Fibroblast of peridontal ligament (primary cell): ENCODE data around the gene MRFAP1L1.
"Not testable (repeated sequence)": the region's sequence is repeated elsewhere in the genome, so short reads cannot be mapped to it uniquely, and the experiment has no call there.

Experiments used
- DNase-seq: peaks from one replicate; pipeline ENCODE4 v3.0.0-alpha.2; 2010; ENCODE audit errors: extremely low read depth

The MRFAP1L1 gene

DNA sequence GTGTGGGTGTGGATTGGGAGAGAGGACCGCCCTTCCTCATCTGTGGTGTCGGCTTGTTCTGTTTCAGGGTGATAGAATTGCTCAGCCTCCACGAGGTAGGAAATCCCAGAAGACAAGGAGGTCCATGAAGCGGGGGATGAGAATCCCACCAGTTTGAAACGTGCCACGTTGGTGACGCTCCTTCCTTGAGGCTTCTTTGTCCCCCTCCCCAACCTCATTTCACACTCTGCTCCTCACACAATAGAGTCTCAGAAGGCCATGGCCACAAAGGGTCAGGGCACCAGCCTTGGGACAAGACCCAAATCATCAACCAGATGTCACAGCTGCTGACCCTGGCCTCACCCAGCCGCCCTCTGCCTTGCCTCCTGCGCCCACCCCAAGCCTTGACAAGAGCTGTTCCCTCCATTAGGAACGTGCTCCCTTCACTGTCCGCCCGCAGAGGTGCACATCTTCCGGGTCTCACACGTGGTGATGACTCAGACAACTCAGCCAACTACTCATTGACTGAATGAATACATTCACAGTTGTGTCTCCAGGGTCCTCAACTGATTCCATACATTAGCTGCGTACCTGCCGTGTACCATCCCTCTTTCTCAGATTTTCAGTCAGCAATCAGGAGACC lies 24.6 kb upstream of the MRFAP1L1 start:
- DNase-seq, result no peak

DNA sequence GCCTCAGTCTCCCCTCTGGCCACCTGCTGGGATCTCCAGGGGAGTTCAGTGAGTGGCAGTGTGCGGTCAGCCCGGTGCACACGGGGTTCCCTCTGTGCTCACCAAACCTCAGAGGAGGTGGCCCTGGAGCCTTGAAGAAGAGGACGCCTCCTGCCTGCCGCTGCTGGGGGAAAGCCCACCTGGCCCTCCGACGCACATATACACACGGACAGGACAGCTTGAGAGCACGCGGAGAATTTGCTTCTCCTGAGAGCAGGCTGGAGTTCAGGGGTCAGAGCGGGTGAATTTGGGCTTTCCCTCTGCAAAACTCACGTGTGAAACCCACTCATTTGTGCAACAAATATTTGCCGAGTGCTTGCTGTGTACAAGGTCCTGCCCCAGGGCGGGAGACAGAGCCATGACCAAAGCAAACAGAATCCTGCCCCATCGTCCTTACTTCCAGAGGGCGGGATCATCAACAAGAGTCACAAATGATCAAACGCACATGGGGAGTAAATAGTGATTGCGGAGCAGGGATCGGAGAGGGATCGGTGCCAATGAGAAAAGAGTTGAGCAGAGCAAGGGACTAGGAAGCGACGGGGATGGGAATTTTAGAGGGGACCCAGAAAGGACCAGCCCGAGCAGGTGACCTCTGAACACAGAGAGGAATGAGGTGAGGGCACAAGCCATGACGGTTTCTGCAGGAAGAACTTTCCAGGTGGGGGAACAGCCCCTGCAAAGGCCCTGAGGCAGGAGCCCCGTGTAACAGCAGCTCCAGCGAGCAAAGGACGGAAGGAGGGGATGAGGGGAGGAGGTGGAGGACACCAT lies 23.9 kb upstream of the MRFAP1L1 start:
- DNase-seq, result no peak

DNA sequence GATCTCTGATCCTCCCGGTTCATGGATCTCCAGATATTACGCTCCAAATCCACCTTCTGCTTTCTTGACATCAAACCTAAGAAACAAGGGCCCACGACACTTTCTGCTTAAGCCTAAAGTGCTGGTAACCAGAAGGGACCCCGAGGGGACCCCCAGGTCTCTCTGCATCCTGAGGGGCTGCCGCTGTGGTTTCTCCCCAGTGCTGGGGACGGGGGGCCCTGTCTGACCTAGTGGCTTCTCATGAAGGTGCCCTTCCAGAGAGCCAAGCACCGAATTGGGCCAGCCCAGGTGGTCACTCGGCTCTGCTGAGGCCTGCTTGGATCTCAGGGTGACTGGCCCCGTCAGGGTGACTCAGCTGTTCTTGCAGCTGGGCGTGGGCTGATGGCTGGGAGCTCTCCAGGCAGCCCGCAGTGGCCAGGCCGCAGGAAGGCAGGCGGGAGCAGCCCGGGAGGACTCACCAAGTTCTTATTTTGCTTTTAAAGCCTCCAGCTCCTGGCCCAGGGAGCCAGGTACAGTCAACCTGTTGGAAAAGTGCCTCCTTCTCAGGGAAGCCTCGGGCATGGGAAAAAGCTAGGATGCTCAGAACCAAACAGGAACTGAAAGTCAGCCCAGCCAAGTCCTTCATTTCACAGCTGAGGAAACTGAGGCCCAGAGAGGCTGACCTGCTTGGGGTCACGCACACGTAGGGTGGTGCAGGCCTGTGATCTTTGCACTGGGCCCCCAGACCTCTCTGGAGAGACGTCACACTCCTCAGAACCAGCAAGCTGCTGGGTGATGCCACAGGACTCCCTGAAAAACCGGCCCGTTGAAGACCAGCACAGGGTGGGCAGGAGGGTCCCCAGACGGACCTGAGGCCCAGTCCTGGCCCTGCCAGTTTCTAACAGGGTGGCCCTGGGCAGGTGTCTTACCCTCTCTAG lies 23.0 kb upstream of the MRFAP1L1 start:
- DNase-seq, result peak; percentile 87

DNA sequence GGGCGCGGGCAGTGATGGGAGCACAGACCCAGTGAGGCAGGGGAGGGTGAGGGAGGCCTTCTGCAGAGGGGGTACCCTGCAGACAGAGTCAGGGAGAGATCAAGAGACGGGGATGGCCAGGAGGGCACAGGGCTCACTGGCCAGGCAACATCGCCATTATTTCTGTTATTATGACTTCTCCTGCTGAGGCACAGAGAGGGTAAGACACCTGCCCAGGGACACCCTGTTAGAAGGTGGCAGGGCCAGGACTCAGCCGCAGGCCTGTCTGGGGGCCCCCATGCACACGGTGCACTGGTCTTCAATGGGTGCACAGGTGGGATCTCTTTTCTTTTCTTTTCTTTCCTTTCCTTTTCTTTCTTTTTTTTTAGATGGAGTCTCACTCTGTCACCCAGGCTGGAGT lies 22.1 kb upstream of the MRFAP1L1 start:
- no peak for DNase-seq

DNA sequence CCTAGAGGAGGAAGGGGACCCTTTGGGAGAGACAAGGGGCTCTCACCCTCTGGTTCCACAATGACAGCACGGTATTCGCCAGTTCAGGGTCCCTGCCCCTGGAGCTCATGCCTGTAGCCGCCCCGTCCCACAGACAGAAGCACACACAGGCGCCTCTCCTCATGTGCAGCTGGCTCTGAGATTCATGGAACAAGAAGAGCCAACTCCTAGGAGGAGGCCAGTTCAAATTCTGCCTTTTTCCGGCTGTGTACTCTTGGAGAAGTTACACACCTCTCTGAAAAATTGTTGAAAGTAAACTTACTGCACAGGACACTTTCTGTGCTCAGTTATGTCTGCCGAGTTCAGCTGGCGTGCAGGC lies 21.6 kb upstream of the MRFAP1L1 start:
- no peak for DNase-seq

DNA sequence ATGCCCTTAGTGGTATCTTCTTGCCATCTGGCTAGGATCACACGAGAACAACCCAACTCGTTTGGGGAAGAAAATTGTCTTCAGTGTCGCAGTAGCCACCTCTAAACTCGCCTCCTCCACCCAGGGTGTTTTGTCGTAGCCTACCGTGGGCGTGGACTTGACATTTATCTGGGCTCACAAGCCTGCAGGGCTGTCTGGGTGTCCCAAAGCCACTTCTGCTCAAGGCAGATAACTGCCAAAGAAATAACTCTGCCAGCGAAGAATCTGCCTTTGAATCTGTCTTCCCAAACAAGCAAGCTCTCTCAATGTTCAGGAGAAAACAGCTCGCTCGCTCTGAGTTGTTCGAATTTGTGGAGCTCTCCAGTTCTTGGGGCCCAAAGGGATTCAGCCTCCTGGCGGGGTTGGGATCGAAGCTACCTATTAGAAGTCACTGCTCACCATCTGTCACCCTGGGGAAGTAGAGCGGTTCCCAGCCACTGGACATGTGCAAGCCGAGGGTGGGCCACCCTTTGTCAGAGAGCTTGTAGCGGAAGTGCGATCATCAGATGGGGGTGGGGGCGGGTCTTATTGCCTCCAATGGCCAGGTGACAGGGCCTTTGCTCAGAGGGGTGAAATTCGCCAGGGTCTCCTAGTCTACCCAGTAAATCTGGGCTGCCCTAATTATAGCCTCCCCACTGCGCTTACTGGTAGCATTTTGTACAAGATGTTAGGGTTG lies 21.1 kb upstream of the MRFAP1L1 start:
- no peak for DNase-seq

DNA sequence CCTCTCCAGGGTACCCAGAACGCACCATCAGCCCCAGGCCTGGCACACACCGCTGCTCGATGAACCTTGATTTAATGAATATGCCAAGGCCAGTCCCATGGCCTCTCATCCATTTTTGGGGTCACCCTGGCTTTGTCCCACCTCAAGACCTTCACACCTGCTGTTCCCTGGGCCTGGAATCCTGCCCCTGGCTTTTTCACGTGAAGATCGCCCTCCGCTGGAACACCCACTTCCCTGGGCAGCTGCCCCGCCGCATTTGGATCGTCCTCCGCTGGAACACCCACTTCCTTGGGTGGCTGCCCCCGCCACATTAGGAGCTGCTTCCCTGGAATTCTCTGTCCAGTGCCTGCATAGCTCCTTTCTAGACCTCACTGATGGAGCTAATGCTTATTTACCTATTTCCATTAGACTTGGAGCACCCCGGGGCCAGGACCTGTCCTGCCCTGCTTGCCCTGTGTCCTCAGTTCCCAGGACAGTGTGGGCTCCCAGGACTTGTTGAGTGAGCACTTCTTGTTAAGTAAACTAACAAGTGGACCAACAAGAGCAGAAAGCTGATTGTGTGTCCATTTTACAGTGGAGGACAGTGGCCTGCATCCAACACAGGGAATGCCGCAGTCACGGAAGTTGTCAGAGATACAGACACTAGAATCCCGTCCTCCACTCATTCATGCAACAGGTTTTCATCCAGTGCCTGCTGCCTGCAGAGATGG lies 18.8 kb upstream of the MRFAP1L1 start:
- DNase-seq, result no peak

DNA sequence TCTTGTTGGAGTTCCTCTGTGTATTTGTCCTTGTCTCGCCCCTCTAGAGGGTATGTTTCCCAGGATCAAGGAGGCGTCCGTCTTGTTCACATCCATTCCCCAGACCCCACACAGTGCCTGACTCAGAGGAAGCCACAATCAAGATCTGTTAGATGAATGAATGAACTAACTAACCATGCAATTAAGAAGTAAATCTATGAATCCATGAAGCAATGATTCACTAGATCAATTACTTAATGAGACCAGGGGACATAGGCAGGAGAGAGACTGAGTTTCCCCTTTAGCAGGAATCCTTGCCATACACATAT lies 18.2 kb upstream of the MRFAP1L1 start:
- DNase-seq, result no peak

DNA sequence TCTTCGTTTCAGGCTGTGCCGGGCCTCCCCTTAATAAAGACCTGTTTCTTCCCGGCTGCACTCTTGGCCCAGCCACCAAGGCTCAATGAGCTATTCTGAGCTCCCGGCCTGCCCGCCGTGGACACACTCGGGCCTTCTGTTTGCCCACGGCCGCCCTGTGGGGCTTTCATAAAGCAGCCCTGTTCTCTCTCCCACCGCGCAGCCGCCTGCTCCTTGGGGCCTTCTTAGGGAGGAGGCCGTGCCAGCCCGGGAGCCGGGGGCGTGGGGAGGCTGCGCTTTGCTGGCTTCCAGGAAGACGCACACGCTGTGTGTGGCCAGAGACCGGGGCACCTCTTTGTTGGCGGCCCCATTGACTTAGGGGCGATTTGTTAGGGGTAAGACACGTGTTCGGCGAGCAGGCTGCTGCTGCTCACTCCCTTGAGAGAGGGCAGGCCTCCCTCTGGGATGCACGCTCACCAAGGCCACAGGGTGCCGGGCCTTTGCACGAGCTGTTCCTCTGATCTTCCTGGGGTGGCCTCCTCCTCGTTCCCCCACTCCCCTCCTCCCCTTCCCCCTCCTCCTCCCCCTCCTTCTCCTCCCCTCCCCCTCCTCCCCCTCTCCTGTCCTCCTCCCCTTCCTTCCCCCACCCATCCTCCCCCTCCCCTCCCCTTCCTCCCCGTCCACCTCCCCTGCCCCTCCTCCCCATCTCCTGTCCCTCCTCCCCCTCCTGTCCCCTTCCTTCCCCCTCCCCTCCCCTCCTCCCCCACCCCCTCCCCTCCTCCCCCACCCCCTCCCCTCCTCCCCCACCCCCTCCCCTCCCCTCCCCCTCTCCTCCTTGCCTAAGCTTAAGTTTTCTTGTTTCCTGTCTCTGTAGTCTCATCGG lies 17.6 kb upstream of the MRFAP1L1 start:
- peak; percentile 53 for DNase-seq

DNA sequence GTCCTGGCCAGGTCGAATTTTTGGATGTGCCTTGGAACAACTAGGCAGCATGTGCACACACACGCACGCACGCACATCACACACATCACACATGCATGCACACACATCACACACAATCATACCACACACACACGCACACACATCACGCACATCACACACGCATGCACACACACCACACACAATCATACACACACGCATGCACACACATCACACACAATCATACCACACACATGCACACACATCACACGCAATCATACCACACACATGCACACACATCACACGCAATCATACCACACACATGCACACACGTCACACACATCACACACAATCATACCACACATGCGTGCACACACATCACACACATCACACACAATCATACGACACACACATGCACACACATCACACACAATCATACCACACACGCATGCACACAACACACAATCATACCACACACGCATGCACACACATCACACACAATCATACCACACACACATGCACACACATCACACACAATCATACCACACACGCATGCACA lies 15.8 kb upstream of the MRFAP1L1 start:
- DNase-seq, result not testable (repeated sequence)

DNA sequence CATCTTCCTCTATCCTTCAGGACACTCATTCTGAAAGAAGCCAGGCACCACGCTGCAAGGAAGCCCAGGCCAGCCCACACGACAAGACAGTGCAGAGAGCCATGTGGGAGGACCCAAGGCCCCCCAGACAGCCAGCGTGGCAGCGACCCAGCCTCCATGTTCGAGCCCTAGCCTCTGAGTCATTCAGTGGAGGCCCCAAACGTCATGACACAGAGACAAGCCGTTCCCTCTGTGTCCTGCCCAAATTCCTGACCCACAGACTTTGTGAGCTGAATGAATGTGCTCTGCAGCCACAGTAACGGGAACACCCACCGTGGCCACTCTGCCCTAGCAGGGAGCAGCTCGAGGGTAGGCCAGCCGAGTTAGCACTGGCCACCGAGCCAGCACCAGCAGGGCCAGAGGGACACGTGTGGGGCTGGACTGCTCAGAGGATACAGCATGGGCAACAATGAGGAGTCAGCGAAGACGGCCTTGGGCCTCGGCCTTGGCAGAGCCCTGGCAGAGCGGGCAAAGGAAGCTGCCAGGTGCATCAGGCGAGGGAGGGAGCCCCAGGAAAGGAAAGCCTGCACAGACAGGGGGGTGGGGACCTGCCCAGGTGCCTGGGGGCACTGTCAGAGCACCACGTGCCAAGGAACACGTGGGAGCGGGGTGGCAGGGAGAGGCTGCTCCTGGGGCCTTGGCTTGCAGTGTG lies 14.9 kb upstream of the MRFAP1L1 start:
- DNase-seq, result no peak

DNA sequence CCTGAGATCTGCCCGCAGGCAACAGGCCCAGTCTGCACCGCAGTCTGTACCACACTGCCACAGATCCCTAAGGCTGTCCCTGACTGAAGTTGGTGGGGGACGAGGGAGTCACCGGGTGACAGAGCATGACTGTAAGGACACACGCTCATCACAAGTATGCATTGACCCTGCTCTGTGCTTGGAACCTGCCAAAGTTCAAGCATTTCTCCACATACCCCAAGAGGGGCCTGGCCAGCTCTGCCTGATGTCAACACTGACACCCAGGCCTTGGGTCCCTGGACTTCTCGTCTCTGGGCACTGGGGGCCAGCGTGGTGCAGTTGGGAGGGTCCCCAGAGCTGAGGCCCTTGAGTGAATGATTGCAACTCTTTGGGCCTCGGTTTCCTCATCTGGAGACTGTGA lies 14.2 kb upstream of the MRFAP1L1 start:
- no peak for DNase-seq

DNA sequence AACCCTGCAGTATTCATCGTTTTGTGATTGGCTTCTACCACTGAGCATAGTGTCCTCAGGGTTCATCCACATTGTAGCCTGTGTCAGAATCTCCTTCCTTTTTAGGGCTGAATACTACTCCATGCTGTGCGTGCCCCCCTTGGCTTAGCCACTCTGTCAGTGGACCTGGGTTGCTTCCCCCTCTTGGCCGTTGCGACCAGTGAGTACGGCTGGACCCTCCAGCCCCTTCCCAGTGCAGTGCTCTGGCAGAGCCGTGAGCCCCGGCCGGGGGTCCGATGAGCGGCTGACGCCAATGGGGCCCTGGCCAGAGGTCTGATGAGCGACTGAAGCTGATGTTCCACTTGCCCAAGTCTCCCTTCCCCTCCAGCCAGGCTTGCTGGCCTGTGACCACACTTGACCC lies 13.2 kb upstream of the MRFAP1L1 start:
- DNase-seq, result no peak

DNA sequence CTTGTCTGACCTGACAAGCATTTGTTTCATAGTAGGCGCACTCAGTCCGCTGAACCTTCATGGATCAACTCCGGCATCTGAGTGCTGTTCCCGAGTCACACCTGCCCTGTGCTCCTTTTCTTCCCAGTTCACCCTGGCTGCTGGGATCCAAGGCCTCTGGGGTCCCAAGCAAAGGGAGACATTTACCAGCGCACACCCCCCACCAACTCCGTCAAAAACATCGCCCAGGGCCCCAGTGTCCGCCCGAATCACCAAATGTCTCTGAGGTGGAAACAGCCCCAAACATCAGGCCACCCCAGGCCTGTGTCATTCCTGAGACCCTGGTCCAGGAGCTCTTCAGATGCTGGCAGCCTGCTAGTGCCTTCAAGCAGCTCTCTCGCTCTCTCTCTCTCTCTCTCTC lies 11.5 kb upstream of the MRFAP1L1 start:
- no peak for DNase-seq

DNA sequence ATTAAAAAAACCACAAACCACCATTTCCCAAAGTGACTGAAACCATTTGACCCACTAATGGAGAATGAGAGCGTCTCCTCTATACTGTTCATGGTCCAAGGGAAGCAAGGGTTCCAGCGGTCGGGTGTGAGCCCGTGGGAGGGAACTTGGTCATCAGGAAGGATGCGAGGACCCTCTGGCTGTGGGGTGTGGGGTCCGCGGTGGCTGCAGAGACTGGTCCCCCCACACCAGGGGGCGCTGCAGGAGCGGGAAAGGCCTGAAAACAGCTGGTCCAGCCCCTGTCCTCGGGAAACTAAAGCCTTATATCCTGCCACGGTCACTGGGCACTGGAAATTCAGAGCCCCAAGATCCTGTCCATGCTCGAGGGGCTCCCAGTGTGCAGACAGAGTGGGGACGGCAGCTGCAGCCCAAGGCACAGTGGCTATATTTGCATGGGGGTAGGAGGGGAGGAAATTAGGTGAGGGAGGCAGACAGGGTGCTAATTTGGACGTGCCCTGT lies 10.6 kb upstream of the MRFAP1L1 start:
- DNase-seq, result peak; percentile 73

DNA sequence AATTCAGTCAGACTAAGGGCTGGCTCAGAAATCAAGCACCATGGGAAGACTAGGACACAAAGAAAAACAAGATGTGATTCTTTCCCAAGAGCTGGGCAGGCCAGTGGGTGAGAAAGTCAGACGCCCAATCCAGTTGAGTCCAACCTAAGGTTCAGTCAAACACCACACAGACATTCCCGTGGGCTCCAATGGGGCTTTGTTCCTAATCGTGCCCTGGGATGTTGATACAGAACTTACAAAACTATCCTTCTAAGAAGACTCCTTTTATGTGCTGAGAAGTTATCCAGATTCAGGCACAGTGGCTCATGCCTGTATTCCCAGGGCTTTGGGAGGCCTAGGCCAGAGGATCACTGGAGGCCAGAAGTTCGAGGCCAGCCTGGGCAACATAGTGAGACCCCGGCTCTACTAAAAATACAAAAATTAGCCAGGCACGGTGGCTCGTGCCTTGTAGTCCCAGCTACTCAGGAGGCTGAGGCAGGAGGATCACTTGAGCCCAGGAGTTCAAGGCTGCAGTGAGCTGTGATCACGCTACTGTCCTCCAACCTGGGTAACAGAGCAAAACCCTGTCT lies 10.0 kb upstream of the MRFAP1L1 start:
- DNase-seq, result no peak

DNA sequence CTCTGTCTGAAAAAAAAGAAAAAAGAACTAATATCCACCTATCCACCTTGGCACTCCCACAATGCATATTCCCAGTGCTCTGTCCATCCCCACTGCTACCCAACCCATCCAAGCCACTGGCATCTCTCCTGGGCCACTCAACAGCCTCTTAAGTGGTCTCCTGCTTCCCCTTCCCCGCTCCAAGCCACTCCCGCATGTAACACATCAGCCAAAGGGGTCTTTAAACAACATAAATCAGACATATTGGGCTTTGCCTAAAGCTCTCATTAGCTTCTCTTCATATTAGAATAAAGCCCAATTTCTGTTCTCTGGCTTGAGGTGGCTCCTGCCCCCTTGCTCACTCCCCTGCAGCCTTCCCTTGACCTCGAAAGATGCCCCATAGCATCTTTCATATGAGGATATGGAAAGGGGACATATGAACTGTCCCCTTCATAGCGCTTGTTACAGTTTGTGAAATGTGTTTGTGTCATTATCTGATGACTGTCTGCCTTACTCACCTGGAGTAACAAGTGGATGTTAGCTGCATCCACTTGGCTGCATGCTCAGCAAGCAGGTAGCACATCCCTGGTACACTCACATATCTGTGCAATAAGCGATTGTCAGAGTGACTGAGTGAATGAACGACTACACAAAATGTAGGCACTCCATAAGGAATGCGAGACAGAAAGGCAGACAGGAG lies 9.4 kb upstream of the MRFAP1L1 start:
- DNase-seq, result no peak

DNA sequence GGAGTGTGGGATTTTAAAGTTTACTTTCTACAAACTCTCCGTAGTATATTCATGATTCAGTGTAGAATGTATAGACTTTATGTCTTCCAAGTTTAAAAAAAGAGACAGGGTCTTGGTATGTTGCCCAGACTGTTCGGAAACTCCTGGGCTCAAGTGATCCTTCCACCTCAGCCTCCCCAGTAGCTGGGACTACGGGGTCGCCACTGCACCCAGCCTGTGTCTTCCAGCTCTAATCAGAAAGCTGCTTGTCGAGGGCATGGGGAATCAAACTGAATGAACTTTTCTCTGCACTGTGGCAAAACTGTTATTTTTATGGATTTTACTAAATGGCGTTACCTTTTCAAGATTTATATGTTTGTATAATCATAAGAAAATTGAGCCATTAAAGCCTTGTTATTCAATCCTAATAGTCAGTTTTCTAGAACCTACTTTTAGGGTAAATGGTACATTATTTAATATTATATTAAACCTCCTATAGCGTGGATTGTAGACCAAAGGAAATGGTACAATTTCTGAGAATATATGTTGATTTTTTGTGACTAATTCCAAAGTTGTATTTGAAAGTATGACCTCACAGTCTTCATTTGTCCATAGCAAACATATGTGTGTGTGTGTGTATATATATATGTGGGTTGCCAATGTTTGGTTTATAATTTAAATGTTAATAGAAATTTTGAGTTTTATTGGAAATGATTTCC lies 7.4 kb upstream of the MRFAP1L1 start:
- no peak for DNase-seq
